Activated T-cell treated with anti-CD3 and anti-CD28 coated beads, Interleukin-2, amount 50 U/mL, for 48 hours (primary cell): ENCODE data around the gene CDHR5.
"Not testable (repeated sequence)": the region's sequence is repeated elsewhere in the genome, so short reads cannot be mapped to it uniquely, and the experiment has no call there.

Source experiments
- DNase-seq, 2 experiments: peaks; one replicate each; pipeline ENCODE4 v3.0.0-alpha.2; 2020

Gene CDHR5

GRCh38 chr11:624705-625635, at the start of gene CDHR5:
TSS of gene CDHR5 (minus strand) at chr11:624955. CDS start at chr11:624902, 53 bp downstream.
- peak in 1 of 2 experiments; percentile 31 for DNase-seq

- no peak for DNase-seq
Observed at GRCh38 chr11:674406-674805, 49.7 kb upstream of the CDHR5 start.

GRCh38 chr11:673866-674265, 49.1 kb upstream of the CDHR5 start:
- no peak for DNase-seq

- no peak for DNase-seq
Observed at GRCh38 chr11:665704-666281, 41.0 kb upstream of the CDHR5 start.

GRCh38 chr11:665062-665703, 40.4 kb upstream of the CDHR5 start:
- DNase-seq: no peak

- DNase-seq: peak; percentile 64 to 68
Observed at GRCh38 chr11:662689-663274, 38.0 kb upstream of the CDHR5 start.

- DNase-seq: no peak
Observed at GRCh38 chr11:660681-661444, 36.1 kb upstream of the CDHR5 start.

GRCh38 chr11:660281-660680, 35.5 kb upstream of the CDHR5 start:
- DNase-seq: no peak

GRCh38 chr11:659532-660085, 34.9 kb upstream of the CDHR5 start:
- DNase-seq: no peak

GRCh38 chr11:657691-658126, 33.0 kb upstream of the CDHR5 start:
- DNase-seq: no peak

GRCh38 chr11:656866-657265, 32.1 kb upstream of the CDHR5 start:
- DNase-seq: no peak

- DNase-seq: no peak
Observed at GRCh38 chr11:656426-656825, 31.7 kb upstream of the CDHR5 start.

- no peak for DNase-seq
Observed at GRCh38 chr11:655036-655726, 30.4 kb upstream of the CDHR5 start.

GRCh38 chr11:654444-654843, 29.7 kb upstream of the CDHR5 start:
- not testable (repeated sequence) for DNase-seq

GRCh38 chr11:653837-654236, 29.1 kb upstream of the CDHR5 start:
- DNase-seq: no peak

GRCh38 chr11:653136-653535, 28.4 kb upstream of the CDHR5 start:
- DNase-seq: not testable (repeated sequence)

- no peak for DNase-seq
Observed at GRCh38 chr11:650482-650881, 25.7 kb upstream of the CDHR5 start.

- DNase-seq: not testable (repeated sequence)
Observed at GRCh38 chr11:647672-648158, 23.0 kb upstream of the CDHR5 start.

GRCh38 chr11:646214-646613, 21.5 kb upstream of the CDHR5 start:
- DNase-seq: no peak

GRCh38 chr11:645536-645935, 20.8 kb upstream of the CDHR5 start:
- no peak for DNase-seq
